Fibroblast of skin of left quadriceps (primary cell): ENCODE results near the gene SESN3.
A peak's percentile ranks its signal among the peaks of the same experiment; 100 is the strongest.
"Not testable (repeated sequence)": the region's sequence is repeated elsewhere in the genome, so short reads cannot be mapped to it uniquely, and the experiment has no call there.

Experiments used
- DNase-seq, 2 experiments: peaks; one replicate each; pipeline ENCODE4 v3.0.0-alpha.2; 2013; ENCODE audit warnings: low read depth in 2 of 2

SESN3 gene

DNA sequence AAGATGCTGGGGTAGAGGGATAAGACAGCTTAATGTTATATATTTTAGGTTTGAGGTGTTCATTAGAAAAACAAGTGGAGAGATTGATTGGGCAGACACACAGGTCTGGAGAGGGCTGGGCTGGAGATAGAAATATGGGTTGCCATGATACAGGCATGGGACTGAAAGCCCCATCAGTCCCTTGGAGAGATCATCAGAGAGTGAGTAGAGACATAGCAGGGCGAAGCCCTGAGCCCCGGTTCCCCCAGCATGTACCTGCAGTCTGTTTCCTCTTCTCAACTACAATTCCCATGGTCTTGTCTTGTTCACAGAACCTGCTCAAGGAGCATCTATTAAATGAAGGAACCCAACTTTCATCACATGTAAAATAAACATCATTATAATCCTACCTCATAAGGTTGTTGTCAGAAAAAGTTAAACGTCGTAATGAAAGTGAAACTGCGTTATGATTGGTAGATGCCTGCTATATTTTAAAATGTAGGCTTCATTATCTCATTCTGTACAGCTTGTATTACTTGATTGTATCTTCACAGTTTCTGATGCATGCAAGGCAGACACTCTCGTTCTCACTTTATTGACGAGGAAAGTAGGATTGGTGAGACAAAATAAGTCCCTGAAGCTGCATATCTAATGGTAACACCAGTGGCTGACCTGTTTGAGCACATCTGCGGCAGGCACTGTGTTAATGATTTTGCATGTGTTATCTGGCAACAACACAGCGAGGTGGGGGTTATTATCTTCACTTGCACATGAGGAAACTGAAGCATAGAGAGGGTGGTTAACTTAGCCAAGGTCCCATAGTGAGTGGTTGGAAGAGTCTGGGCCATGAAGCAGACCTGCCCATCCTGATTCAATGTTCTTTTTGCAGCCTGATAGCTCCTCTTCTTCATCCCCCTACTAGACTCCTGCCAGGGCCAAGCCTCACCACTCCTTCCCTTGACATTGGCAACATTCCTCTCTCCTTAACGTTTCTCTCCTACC lies 77.8 kb downstream of the SESN3 start:
- DNase-seq = no peak

DNA sequence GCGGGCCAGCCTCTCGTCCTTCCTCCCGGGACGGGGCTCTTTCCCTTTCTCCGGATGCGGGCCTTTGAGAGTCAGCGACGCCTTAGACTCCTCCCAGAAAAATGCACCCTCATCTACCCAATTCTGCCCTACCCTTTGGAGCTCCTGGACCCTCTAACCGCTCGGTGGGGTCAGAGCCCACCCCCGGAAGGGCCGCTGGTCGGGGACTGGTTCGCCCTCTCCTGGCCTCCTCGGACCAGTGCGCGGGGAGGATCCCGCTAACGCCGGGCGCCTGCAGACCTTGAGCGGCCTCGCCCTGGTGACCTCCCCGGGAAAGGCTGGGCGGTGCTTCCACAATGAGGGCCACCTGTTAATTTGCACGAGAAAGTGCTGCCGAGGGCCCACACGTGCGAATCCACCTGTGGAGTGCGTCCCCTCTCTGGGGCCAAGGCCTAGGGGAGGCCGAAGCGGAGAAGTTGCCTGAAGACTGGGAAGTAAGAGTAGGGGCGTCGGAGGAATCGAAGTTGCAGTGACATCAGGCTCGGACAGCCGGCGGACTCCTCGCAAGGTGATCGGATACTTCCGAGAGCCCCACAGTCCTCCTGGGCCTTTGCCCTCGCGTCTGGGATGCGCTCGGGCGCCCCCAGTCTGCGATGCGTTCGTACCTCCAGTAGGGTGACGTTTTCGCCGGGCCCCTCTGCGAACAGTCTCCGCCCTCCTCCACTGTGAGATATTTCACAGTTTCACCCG lies 79.9 kb downstream of the SESN3 start:
- peak; percentile 77 to 79 for DNase-seq

DNA sequence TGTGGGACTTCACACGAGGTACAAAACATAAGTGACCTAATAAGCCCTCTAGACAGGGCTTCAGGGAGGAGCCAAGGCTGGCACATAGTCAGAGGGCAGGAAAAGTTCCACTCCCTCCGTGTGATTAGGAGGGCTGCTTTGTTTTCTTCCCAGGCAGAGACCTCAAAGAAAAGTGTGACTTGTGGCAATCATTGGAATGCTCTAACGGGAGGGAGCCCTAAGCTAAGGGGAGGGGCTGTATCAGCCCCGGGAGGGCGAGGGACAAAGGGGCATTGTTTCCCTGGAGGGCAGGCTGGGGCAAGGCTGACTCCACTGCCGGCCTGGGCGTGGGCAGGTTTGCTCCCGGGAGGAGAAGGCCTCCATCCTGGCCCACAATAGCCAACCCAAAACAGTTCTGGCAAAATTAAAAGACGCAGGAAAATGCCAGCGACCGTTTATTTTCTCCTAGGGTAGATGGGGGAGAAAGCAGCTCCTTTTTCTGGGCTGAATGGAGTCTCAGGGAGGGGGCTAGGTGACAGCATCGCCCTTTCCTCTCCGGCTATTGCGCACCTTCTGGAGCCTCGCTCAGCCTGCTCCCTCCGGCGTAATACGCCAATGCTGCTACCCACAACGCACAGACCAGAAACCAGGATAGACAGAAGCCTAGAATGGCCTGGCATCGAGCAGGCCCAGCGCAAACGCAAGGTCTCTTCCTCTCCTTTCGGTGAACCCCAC lies 81.2 kb downstream of the SESN3 start:
- no peak for DNase-seq

DNA sequence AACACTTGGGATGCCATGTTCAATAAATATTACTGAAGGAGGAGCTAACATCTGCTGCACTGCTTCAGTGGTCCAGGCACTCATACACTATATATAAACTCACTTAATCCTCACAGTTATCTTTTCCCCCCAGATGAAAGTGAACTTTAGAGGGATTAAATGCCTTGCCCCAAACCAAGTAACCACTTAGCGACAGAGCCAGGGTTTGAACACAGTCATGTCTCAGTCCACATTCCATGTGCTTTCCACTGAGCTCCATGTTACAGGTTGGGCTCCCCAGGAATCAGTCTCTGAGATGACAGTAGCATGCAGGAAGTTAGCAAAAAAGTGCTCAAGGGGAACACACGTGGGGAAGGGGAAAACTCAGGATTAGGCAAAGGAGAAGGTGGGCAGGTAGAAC lies 82.1 kb downstream of the SESN3 start:
- DNase-seq = no peak

DNA sequence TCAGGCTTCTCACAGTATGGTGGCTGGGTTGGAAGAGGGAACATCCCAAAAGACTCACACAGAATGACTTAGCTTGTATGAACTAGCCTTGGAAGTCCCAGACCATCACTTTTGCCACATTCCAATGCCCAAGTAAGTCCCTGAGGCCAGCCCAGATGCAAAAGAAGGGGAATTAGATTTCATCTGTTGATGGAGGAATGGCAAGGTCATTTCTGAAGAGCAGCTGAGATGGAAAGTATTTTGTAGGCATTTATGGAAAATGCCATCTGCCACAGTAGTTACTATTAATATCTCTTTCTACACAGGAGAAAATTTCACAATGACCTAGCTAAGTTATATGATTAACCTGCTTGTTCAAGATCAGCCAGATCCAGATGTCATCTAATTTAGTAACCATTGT lies 82.6 kb downstream of the SESN3 start:
- DNase-seq = no peak

DNA sequence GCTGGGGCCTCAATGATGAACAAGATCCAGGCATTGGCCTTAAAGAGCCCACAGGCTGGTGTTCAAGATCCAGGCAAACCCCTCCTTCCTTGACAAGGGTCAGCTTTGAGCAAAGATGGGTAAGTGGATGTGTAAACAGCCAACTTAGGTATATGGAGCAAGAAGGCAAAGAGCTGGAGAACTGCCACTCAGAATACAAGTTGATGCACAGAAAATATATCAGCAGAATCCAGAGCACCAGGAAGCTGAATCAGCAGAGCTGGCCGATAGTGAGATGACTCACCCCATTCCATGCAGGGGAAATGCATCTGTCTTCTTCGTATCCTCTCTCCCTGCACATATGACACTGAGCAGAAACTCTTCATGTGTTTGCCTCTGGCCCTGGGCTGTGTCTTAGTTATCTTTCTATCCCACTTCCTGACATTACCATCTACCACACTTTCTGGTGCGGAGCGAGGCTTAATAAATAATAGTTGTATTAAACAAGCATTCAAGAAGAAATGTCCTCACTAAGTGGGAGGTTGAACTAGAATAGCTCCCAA lies 83.6 kb downstream of the SESN3 start:
- peak; percentile 86 to 88 for DNase-seq

DNA sequence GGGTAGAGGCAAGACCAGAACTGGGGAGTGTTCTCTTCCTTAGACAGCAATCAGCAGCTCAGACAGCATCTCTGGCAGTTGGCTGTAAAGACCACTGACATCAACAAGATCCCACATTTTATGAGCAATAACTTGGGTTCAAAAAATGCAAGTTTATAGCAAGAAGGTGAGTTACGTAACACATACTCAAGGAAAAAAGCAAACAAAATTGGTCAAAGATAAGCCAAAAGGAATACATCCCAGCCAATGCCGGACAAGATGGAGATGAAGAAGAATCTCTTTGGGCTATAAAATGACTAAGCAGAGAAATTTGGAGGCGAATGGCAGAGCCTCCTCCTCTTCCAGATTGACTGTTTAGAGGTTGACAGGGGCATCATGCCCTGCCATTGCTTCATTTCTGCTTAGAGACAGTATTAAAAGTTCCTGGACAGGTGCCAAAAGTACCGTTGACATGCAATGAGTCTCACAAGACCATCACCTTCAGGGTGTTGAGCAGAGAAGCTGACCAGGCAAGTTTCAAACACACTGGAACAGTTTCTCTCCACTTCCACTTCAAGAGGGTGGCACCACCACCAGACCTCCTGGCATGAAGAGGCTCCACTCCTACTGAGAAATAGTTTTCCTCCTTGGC lies 85.5 kb downstream of the SESN3 start:
- DNase-seq = no peak

DNA sequence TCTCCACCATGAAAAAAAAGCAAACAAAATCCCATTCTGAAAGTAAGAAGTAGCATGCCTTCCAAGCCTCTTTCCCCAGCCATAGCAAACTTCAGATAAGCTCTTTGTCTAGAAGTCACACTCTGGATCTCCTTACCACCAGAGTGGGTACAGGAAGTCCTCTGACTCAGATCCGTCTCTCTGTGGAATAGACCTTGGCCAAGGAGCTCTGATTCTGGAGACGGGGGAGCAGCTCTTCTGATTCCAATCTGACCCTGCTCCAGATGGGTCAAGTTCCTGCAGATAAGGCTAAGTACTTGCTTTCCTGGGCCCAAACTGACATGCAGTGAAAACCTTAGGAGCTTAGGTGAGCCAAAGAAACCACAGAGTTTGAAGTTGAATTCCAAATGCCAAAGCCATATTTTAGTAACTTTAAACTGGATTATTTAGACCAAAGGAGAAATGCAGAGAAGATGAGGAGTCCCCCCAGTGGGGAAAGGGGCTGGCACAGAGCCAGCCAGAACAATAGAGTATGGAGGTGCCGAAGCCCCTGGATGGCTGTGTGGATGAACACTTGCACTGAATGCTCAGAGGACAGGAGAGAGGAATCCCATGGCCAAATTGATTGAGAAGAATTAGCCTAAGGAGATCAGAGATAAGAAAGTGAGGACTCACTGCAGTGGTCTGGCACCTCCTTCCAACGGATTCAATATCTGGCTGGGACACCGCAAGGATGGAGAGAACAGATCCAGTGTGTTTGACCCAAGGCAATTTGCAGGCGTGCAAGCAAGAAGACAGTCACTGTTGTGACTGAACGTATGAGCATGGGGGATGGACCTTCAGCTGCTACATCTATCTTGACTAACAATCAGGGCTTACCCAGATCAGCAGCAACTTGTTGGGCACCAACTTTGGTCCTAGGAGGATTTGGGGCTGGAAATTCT lies 86.4 kb downstream of the SESN3 start:
- DNase-seq = no peak

DNA sequence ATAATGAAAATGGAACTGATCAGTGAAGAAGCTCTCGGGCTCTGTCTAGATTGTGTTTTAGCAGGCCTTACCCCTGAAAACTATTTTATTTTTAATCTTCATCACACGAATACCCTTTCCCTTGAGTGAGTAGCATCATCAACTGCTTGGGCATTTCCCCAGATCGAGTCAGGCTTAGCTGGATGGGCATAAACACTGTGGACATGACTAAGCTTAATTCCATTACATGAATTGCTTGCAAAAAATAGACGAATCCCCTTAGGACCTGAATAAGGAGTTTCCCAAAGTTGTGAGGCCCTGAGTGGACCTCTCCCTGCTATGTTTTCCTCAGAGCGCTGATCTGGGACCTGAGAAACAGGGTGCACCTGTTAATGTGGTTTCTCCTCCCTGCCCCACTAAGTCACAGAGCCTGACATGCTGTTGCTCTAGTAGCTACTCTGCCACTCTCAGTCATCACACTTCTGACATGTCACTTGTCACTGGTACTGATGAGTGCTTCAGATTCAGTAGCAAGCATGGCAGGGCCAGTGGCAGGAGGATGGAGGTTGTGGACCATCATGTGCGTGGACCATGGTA lies 87.8 kb downstream of the SESN3 start:
- no peak for DNase-seq

DNA sequence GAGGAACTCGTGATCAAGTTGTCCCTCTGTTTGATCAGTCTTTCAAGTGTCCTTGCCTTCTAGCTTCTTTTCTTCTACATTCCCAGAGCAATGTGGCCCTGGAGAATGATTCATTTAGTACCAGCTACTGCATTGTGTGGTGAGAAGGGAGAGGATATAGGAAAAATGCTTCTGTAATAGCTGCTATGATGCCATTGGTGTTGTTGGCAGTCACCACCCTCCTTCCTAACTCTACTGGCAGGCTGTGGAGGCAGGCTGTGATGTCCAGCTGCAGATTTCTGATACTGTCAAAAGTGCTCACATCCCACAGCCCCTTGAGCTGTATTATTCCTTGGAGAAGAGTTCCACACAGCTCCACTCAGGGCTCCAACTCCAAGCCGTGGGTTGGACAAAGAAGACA lies 88.6 kb downstream of the SESN3 start:
- DNase-seq = no peak

DNA sequence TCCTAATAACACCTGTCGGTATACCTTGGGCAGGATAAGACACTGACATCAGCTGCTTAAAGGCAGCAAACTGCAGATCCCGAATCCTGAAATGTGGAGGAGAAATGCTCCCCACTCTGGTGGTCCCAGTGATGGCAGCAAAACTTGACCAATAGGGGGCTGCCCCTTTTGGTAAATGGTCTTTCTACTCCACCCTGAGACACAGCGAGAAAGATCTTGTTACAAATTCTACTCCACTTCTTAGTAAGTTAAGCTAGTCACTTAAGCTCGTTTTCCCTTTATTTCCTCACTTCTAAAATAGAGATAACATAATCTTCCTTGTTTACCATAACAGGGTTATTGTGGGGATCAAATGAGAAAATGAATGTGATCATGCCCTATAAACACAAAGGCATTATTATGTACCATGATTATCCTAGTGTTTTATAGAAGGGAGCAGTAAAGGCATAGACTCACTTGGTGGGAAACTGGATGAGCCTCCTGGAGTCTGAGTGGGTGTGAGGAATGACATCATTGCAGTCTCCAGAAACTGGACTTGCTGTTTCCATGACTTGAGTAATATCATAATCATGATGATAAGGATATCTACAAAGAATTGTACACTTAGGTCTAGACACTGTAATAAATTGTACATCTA lies 90.5 kb downstream of the SESN3 start:
- no peak for DNase-seq

DNA sequence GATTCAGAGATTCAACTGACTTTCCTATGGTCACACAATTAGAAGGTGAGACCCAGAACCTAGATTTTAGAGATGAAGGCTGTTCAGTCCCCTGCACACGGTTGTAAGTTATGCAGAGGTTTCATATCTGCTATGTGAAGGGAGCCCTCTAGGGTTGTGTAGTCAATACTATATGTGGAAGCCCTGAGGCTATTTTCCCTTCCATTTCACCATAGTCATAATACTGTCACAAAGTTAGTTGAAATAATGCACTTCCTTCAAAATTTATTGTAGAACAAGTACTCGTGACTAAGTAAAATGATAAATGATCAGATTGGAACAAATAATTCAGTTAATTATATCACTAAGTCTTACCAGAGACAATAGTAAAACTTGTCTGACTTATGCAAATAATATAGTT lies 92.6 kb downstream of the SESN3 start:
- DNase-seq = no peak

DNA sequence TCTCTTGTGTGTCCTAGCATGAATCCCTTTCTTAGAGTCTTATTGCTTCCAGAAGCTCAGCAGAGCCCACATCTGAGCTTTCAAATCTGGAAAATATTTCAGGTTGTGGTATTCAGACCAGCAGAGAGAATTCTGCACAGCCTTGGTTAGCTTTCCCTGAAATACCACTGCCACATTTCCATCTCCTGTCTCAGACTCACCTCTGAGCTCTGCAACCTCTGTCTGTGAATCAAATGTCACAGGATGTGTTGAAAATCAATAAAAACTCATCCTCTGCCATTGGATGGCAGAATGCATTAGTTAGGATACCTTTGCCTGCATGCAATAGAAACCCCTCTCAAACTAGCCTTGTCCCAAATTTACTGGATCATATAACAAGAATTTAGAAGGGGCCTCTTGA lies 93.7 kb downstream of the SESN3 start:
- no peak for DNase-seq

DNA sequence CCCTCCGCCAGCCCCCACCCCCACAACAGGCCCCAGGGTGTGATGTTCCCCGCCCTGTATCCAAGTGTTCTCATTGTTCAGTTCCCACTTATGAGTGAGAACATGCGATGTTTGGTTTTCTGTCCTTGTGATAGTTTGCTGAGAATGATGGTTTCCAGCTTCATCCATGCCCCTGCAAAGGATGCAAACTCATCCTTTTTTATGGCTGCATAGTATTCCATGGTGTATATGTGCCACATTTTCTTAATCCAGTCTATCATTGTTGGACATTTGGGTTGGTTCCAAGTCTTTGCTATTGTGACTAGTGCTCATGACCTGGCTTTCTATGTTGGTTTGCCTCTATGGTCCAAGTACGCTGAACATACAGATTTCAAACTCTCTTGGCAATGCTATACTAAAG lies 94.3 kb downstream of the SESN3 start:
- DNase-seq = not testable (repeated sequence)

DNA sequence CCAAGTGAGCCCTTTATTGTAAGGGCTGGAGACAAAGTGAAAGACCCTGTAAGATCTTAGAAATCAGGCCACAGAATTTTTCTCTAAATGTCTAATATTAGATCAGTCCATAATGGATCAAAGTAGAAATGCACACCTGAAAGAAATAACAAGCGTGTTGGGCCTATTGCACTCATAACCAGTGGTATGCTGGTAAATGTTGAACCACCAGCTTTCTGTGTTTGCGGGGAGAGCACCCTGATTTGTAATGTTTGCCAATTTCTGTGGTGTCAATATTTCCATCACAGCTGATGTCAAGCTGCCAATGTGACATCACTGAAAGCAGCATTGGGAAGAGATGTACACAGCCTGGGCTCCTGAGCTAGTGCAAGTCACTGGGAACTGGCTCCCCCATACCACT lies 95.1 kb downstream of the SESN3 start:
- no peak for DNase-seq

DNA sequence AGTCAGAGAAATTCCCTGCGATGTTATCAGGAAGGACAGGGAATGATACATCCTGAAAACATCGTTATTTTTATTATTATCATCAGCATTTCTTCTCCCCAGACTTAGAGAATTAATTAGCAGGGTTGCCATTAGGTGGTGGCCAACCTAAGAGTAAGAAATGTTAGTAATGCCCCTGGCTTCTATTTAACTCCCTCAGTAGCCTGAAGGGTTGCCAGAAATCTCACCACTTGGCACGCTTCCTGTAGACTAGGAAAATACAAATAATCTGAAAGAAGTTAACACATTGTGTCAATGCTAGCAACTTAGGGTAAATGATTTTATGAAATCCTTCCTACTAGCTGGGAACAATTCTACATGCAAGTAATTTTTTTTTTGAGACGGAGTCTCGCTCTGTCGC lies 95.8 kb downstream of the SESN3 start:
- no peak for DNase-seq

DNA sequence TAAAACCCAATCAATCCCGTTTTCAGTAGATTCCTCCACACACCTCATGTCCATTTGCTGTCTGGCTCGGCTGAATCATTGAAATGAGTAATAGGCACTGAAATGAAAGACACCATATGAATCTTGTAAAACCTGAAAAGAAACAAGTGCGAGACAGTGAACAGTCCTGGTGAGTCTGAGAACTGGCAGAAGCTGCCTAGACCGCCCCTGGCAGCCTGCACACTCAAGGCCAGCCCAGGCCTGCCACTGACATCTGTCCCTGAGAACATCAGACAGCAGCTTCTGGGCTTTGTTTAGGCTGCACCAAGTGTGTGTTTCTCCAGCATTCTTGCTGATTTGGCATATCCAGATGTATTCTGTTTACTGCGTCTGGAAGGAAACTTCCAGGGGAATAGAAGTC lies 96.5 kb downstream of the SESN3 start:
- peak in 1 of 2 experiments; percentile 43 for DNase-seq

DNA sequence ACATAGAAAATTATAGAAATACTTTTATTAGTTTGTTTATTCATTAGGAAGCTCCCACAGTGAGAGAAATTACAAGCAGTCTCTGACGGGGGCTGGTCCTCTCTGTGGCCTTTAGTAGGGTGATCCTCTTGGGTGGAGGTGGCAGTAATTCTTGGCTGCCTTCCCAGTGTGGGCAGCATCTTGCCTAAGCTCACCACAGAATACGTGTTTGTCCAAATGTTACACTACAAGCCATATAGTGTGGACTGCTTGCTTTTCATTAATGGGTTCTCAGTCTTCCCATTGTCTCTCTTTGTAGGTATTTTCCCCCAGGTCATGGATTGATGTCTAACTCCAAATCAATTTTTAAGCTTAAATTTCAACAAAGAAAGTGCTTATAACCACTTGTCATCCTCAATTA lies 98.0 kb downstream of the SESN3 start:
- DNase-seq = no peak

DNA sequence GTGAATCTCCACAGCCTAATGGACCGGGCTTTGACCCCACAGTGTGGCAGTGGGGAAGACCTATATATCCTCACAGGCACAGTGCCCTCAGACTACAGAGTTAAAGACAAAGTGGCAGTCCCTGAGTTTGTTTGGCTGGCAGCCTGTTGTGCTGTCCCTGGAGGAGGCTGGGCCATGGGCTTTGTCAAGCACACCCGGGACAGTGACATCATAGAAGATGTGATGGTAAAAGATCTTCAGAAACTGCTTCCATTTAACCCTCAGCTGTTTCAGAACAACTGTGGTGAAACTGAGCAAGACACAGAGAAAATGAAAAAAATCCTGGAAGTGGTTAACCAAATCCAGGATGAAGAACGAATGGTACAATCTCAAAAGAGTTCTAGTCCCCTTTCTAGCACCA lies 102.4 kb downstream of the SESN3 start:
- no peak for DNase-seq

DNA sequence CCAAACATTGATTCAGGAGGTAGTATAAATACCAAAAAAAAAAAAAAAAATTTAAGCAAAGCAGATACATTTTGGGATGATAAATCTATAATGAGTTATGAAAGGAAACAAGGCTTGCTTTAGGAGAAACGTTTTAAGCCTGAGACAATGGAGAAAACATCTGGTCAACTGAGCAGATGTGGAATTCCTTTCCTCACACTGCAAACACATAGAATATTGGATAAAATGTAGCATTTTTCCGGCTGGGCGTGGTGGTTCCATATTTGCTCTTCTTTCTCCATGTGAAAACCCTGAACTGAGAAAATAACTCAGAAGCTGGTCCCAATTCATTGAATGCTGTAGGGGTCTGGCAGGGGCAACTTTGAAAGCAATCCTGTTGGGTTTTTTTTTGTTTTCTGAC lies 107.4 kb downstream of the SESN3 start:
- no peak for DNase-seq
